ENCODE measurements around the gene GTF3A. TPM values are rescaled to one million over a fixed set of nuclear protein-coding genes. Genes with fewer than 3 reads are reported as not detected.

Gene GTF3A
- total RNA-seq, 6 experiments from 2014 or later: 50.2 to 216 (median 64.9) TPM

DNA sequence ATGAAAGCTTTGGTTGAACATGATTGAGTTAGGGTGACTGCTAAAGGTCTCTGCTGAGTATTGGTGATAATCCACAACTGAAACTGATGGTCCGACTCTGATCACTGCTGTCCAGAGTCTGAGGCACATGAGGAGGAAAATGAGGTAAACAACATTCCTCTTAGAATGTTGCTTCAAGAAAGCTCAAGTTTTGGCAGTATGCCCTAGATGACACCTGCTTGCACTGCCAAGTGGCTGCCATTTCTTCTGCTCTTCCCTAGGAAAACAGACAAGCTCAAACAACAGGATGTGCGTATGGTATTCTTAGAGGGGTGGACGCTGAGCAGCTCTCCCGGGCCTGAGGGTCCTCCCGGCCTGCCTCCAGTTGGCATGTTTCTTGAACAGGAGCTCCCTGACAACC, 41.2 kb downstream of the GTF3A start:
- H3K4me1 ChIP-seq: no peaks in the 10 kb centered on the region
- ATAC-seq: no peak
- TF ChIP-seq POLR2A (IDR thresholded peaks at IDR 0.05): no peak
- TF ChIP-seq CTCF (IDR thresholded peaks at IDR 0.05): no peak
- no peak overlapping the region for H3K4me3 ChIP-seq
- H3K27me3 ChIP-seq: no peaks in the 10 kb centered on the region
- intact Hi-C loops (cut with DNase I): no loop called here
- no peak overlapping the region for H3K27ac ChIP-seq
- WGBS (ENCODE audit: insufficient coverage, low coverage, low lambda C conversion rate, missing lambda C conversion rate): 92% methylated on average over 1 of the region's 5 CpGs
- H3K9me3 ChIP-seq: no peaks in the 10 kb centered on the region
- no peak for DNase-seq
- H3K36me3 ChIP-seq: no peaks in the 10 kb centered on the region

DNA sequence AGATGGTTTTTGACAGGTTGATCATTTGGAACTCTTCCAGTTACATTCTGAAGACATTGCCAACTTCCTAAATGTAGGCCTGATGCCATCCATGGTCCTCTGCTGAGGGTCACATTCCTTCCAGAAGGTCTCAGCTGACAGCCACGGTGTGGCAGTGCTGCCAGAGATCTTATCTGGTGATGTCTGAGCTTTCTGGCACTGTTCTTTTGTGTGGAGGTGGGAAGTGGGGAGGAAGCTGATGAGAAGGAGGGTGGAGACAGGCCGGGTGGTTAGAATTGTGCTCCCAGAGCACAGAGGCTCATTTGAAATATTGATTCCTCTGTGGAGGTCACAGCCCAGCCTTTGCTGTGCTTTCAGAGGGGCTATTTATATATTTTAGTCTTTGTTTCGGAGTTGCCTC, 42.1 kb downstream of the GTF3A start:
- Histone ChIP-seq H3K4me3 (no peak overlapping the region), H3K27ac (no peak overlapping the region), H3K27me3 (no peaks in the 10 kb centered on the region), H3K4me1 (no peaks in the 10 kb centered on the region), H3K36me3 (no peaks in the 10 kb centered on the region), H3K9me3 (no peaks in the 10 kb centered on the region)
- DNase-seq (no peak), ATAC-seq (no peak)
- TF ChIP-seq CTCF (IDR thresholded peaks at IDR 0.05): no peak
- no peak for TF ChIP-seq POLR2A (IDR thresholded peaks at IDR 0.05)
- intact Hi-C loops (cut with DNase I): no loop called here
- 32% methylated on average over 3 of the region's 3 CpGs for WGBS (ENCODE audit: insufficient coverage, low coverage, low lambda C conversion rate, missing lambda C conversion rate)

DNA sequence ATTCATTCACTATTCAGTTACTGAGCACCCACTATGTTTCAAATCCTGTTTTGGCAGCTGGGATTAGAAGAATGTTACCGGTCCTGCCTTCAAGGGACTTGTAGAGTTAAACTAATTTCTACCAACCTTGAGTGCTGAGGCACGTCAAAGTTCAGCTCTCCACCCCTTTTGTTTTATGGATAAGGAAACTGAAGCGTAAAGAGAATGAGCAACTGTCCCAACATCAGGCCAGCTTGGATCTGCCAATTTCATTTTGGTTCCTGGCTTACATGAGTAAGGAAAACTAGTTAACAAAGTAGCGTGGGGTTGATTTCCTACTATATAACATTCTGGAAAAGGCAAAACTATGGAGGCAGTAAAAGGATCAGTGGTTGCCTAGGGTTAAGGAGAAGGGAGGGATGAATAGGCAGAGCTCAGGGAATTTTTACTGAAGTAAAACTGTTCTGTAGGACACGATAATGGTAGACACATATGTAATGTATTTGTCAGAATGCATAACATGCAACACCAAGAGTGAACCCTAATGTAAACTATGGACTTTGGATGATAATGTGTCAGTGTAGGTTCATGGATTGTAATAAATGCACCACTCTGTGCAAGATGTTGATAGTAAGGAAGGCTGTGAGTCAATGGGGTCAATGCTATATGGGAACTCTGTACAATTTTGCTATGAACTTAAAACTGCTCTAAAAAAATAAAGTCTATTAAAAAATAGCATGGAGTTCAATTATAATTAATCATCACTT, 45.8 kb downstream of the GTF3A start:
- WGBS (ENCODE audit: insufficient coverage, low coverage, low lambda C conversion rate, missing lambda C conversion rate): 75% methylated on average over 5 of the region's 5 CpGs
- Histone ChIP-seq H3K27ac (no peak overlapping the region), H3K9me3 (no peaks in the 10 kb centered on the region), H3K4me1 (no peaks in the 10 kb centered on the region), H3K27me3 (no peaks in the 10 kb centered on the region), H3K36me3 (no peaks in the 10 kb centered on the region), H3K4me3 (no peak overlapping the region)
- ATAC-seq (no peak), DNase-seq (no peak)
- TF ChIP-seq CTCF (IDR thresholded peaks at IDR 0.05): no peak
- no peak for TF ChIP-seq POLR2A (IDR thresholded peaks at IDR 0.05)
- intact Hi-C loops (cut with DNase I): no loop called here

DNA sequence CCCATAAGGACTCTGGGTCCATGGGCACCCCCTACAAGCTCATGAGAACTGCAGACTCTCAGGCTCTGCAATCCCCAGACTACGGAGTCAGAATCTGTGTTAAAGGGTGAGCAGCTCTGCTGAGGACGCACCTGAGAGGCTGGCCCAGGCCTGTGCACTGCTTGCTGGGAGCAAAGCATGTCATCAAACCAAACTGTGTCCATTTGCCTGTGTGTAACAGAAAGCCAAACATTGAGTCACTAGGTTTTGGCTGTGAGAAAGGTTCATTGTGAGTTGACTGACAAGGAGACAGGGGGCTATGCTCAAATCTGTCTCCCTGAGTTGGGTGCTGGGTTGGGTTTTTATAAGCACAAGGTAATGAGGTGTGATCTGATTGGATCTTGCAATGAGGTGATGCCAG, 48.0 kb downstream of the GTF3A start:
- intact Hi-C loops (cut with DNase I): no loop called here
- H3K27me3 ChIP-seq: no peaks in the 10 kb centered on the region
- peaks cover 0 to 4% (median 0%) of the 10 kb centered on the region in 4 donors for H3K4me1 ChIP-seq
- DNase-seq (no peak), ATAC-seq (no peak)
- H3K4me3 ChIP-seq: no peak overlapping the region
- H3K36me3 ChIP-seq: no peaks in the 10 kb centered on the region
- WGBS (ENCODE audit: insufficient coverage, low coverage, low lambda C conversion rate, missing lambda C conversion rate): no CpG with 5 or more reads among the region's 2 CpGs
- H3K9me3 ChIP-seq: no peaks in the 10 kb centered on the region
- TF ChIP-seq CTCF (IDR thresholded peaks at IDR 0.05) (no peak), POLR2A (IDR thresholded peaks at IDR 0.05) (no peak)
- H3K27ac ChIP-seq: no peak overlapping the region

All from right lobe of liver (tissue), 6 donors.